Dermis blood vessel endothelial cell (primary cell): Measurements from ENCODE around the gene SRRM4. TPM values are rescaled to one million over a fixed set of nuclear protein-coding genes. Genes with fewer than 3 reads are reported as not detected.

Source experiments
- DNase-seq: peaks from one replicate; pipeline ENCODE4 v3.0.0; 2010
- total RNA-seq: library from RNA; depleted of rRNA; stranded (reverse); fragments of >200 nt; gene quantifications from 2 replicates; pipeline ENCODE4 v1.2.3, GENCODE V29; 2014

The SRRM4 gene
- total RNA-seq, 1 donor from 2014 or later = not detected

- no peak for DNase-seq
Measured at GRCh38 chr12:119171691-119172425, 190.5 kb downstream of the SRRM4 start.

- no peak for DNase-seq
Measured at GRCh38 chr12:119175081-119175480, 193.7 kb downstream of the SRRM4 start.

- DNase-seq = peak; percentile 86
Measured at GRCh38 chr12:119176267-119177055, 195.1 kb downstream of the SRRM4 start.

GRCh38 chr12:119177056-119177325 is 195.7 kb downstream of the SRRM4 start:
- no peak for DNase-seq

GRCh38 chr12:119177724-119178380 is 196.5 kb downstream of the SRRM4 start:
- no peak for DNase-seq

- peak; percentile 78 for DNase-seq
Measured at GRCh38 chr12:119178544-119179334, 197.4 kb downstream of the SRRM4 start, which contains the start of gene HSPB8. HSPB8 (plus strand) TSS chr12:119178931; CDS start chr12:119179313, 382 bp downstream.

GRCh38 chr12:119179335-119180021 is 198.1 kb downstream of the SRRM4 start:
- DNase-seq = peak; percentile 41

GRCh38 chr12:119180380-119181040 is 199.2 kb downstream of the SRRM4 start:
- DNase-seq = peak; percentile 51

GRCh38 chr12:119181202-119181601 is 199.9 kb downstream of the SRRM4 start:
- no peak for DNase-seq

- DNase-seq = no peak
Measured at GRCh38 chr12:119181944-119182343, 200.6 kb downstream of the SRRM4 start.

GRCh38 chr12:119182701-119183493 is 201.6 kb downstream of the SRRM4 start:
- DNase-seq = peak; percentile 20

GRCh38 chr12:119183942-119184695 is 202.8 kb downstream of the SRRM4 start:
- no peak for DNase-seq

- no peak for DNase-seq
Measured at GRCh38 chr12:119195256-119195655, 213.9 kb downstream of the SRRM4 start.

- DNase-seq = no peak
Measured at GRCh38 chr12:119198440-119198839, 217.1 kb downstream of the SRRM4 start.

- no peak for DNase-seq
Measured at GRCh38 chr12:119200601-119201000, 219.3 kb downstream of the SRRM4 start.

GRCh38 chr12:119201789-119202543 is 220.6 kb downstream of the SRRM4 start:
- no peak for DNase-seq

- DNase-seq = no peak
Measured at GRCh38 chr12:119202544-119202943, 221.2 kb downstream of the SRRM4 start.

GRCh38 chr12:119204131-119204530 is 222.8 kb downstream of the SRRM4 start:
- DNase-seq = no peak

GRCh38 chr12:119204671-119205285 is 223.4 kb downstream of the SRRM4 start:
- DNase-seq = no peak
